Activated T-helper 1 cell treated with anti-CD3 and anti-CD28 coated beads, Interleukin-2, amount 50 U/mL, for 16 hours (primary cell): Measurements from ENCODE around the gene NEU4.
"Not testable (repeated sequence)": the region's sequence is repeated elsewhere in the genome, so short reads cannot be mapped to it uniquely, and the experiment has no call there.

Source experiments
- DNase-seq, 2 donors: peaks; one replicate each; pipeline ENCODE4 v3.0.0-alpha.2; 2020; ENCODE audit warnings: low read depth in 1 of 2, low spot score in 1 of 2

Gene NEU4

GRCh38 chr2:241808721-241809382 lies at the start of gene NEU4:
TSS of gene NEU4 (plus strand) at chr2:241809193. CDS start at chr2:241814485, 5,292 bp downstream.
- DNase-seq = no peak

DNA sequence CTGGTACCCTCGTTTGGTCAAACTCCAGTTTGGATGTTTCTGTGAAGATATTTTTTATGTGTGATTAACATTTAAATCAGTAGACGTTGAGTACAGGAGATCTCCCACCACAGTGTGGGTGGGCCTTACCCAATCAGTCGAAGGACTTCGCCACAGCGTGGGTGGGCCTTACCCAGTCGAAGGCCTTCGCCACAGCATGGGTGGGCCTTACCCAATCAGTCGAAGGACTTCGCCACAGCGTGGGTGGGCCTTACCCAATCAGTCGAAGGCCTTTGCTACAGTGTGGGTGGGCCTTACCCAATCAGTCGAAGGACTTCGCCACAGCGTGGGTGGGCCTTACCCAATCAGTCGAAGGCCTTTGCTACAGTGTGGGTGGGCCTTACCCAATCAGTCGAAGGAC lies 49.1 kb upstream of the NEU4 start:
- DNase-seq = not testable (repeated sequence)

DNA sequence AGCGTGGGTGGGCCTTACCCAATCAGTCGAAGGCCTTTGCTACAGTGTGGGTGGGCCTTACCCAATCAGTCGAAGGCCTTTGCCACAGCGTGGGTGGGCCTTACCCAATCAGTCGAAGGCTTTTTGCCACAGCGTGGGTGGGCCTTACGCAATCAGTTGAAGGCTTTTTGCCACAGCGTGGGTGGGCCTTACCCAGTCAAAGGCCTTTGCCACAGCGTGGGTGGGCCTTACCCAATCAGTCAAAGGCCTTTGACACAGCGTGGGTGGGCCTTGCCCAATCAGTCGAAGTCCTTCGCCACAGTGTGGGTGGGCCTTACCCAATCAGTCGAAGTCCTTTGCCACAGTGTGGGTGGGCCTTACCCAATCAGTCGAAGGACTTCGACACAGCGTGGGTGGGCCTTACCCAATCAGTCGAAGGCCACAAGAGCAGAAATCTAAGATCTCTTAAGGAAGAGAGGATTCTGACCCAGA lies 48.7 kb upstream of the NEU4 start:
- no peak for DNase-seq

DNA sequence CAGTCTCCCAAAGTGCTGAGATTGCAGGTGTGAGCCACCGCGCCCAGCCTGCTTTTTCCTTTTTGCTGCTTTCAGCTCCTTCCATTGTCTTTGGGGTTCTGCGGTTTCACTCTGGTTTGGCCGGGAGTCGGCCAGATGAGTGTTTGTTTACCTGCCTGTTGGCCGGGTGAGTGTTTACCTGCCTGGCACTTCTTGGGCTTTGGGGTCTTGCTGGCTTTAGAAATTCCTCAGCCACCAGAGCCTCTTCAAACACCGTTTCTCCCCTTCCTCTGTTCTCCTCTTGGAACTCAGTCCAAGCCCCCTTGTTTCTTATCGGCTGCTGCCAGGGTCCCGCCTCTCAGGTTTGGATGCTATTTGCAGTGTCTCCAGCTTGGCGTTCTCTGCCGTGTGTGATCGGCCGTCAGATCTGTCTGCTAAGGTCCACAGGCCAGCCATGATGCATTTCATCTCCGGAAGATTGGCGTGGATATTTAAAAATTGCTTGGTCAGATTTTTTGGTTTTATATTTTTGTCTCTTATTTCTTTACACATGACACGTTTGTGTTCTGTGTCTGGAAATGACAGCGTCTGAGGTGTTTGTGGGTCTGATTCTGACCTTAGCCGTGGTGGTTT lies 46.6 kb upstream of the NEU4 start:
- DNase-seq = no peak

DNA sequence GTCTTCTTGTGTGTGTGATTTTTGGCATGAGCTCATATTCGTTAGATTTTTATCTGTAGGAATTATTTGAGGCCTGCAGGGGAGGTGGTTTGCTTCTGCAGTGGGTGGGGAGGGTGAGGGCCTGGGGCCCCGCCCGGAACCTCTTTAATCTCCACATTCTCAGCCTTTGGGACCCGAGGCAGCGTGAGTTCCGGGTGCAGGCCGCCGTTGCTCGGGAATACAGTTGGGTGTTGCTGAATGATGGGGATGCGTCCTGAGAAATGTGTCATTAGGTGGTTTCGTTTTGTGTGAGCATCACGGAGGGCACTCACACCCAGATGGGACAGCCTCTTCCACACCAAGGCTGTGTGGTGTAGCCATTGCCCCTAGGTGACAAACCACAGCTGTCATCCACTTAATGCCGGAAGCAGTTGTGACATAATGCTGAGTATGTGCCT lies 46.0 kb upstream of the NEU4 start:
- peak in 1 of 2 donors; percentile 51 for DNase-seq

DNA sequence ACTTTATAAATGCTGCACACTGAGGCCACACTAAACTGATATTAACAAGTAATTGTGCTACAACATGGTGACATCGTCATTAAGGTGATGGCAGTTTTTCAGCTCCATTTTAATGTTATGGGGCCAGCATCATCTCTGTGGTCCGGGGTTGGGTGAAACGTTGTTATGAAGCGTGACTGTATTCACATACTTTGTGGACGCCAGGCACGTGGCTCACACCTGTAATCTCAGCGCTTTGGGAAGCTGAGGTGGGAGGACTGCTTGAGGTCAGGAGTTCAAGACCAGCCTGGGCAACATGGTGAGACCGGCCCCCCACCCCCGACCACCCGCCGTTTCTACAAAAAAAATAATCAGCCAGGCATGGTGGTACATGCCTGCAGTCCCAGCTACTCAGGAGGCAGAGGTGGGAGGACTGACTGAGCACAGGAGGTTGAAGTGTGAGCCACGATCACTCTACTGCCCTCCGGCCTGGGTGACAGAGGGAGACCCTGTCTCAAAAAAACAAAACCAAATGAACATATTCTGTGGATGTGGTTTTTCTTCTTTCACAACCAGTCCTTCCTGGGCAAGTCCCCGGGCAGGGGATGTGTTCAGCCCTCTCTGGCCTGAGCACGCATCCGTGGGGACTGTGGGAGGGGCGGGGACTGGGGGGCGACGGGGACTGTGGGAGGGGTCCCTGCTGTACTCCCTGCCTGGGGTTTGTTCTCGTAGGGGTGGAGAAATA lies 45.3 kb upstream of the NEU4 start:
- DNase-seq = no peak

DNA sequence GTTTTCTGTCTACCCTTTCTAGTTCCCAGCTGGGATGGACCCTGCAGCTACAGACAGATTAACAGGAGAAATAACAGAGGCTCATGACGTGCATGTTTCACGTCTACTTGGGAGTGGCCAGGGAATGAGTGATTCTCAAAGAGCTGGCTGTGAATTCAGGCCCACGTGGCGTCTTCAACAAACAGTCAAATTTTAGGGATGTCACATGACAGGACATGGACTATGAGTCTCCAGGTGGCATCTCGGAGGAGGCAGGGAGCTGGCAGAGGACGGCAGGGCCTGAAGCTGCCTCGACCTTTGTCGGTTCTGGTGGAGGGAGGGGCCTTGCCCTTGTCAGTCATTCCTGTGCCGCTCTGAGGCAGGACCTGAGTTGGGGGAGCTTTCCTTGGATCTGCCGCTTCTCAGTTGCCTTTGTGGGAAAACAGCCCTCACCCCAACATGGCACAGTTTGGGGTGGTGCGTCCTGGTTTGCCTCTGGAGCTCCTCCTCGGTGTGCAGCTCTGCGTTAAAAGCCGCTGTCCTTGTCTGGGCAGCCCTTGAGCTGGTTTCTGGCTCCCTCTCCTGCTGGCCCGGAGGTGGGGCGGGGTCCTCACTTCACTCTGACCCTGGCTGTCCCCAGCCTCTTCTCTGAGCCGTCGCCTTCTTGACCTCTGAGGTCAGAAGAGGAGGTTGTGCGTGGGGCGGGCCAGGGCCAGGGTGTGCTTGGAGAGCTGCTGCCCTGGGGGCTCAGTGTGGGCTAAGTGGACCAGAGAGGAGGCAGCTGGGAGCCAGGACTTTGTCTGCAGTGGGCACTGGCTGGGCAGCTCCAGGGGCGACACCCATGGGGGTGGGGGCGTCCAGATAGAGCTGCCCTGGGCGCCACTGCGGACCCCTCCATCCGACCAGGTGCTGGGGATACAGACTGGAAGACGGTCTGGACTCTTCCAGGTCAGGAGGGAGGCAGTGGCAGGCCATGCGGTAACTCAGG lies 44.4 kb upstream of the NEU4 start:
- no peak for DNase-seq

GRCh38 chr2:241767464-241768250 lies 41.3 kb upstream of the NEU4 start:
- DNase-seq = no peak

DNA sequence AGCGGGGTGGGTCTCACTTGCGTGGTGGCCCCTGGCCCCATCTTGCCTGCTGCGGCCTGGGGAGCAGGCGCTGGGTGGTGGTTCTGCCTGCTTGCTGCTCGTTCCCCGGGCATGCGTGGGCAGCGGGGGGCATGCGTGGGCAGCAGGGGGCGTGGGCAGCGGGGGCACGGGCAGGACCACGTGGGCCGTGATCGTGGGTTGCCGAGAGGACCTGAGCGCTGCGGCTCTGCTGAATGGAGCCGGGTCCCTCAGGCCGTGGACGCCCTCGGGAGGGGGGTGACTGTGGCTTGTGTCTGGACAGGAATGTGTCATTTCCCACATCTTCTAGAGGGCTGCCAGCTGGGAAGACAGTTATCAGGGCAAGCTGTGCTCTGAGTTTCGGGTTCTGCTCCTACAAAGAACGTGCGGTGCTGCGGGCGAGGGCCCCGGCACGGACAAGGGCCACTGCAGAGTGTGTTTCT lies 40.7 kb upstream of the NEU4 start:
- no peak for DNase-seq

DNA sequence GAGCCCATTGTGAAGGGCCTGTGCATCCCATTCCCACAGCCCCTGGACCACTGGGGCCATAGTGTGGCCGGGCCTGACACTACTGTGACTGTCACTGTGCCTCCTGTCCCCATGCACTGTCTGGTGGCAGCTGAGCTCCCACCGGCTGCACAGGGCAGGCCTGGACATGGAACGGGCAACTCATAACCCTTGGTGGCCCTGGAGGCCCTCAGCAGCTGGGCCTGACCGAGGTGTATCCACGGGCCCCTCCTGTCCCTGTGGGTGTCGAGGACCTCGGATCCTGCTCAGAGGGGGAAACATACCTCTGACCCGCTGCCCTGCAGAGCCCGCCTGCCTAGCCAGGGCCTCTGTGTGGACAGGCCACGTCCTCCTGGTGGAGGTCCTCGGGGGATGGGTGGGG lies 40.1 kb upstream of the NEU4 start:
- DNase-seq = no peak

GRCh38 chr2:241769819-241770184 lies 39.2 kb upstream of the NEU4 start:
- DNase-seq = no peak

GRCh38 chr2:241770185-241770935 lies 38.6 kb upstream of the NEU4 start:
- no peak for DNase-seq

GRCh38 chr2:241770936-241771285 lies 38.1 kb upstream of the NEU4 start:
- DNase-seq = no peak

GRCh38 chr2:241771286-241772062 lies 37.5 kb upstream of the NEU4 start:
- no peak for DNase-seq

DNA sequence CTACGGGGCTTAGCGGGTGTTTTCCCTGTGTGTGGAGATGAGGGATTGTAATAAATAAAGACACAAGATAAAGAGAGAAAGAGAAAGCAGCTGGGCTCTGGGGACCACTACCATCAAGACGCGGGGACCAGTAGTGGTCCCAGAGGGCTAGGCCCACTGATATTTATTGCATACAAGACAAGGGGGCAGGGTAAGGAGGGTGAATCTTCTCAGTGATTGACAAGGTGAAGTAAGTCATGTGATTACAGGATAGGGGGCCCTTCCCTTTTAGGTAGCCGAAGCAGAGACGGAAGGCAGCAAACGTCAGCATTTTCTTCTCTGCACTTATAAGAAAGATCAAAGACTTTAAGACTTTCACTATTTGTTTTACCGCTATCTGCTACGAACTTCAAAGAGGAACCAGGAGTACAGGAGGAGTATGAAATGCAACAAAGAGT lies 36.9 kb upstream of the NEU4 start:
- no peak for DNase-seq

- DNase-seq = no peak
Measured at GRCh38 chr2:241773511-241774418, 35.2 kb upstream of the NEU4 start.

DNA sequence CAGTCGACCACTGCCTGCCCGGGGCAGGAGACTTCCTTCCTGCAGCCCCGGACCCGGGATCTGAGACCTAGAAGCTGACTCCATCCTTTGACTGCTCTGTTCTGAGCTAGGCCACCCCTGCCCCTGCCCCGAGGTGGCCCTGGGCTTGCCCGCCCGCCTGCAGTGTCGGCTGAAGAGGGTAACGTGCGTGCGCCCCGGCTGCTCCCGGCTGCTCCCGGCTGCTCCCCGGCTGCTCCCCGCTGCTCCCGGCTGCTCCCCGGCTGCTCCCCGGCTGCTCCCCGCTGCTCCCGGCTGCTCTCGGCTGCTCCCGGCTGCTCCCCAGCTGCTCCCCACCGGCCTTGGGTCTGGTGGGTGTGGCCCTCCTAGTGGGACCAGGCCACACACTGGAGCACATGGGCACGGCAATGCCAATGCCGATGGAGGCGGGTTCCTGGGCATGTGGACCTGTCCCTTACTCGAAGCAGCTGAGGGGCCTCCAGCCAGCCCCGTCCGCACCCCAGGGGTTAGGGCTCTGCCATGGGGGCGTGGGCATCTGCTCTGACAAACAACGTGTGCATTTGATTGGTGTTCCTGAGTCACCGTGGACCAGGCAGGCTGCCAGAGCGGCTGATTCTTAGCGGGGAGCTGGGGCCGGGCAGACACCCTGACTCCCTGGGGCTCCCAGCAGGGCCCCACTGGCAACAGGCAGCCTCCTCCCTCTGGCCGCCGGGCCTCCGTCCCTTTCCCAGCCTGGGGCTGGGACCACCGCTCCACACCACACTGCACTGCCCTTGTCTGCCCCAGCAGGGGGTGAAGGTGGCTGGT lies 34.4 kb upstream of the NEU4 start:
- no peak for DNase-seq
